GM12878 (cell line): Measurements from ENCODE around the gene ARID5B.

ENCODE experiments used
- HDAC6 ChIP-seq: fragments of 200-600 bp; sonication (generic); IDR thresholded peaks from one replicate; pipeline ENCODE4 v1.8.0; 2017; ENCODE audit warnings: antibody characterized with exemption; ENCODE audit not compliant: unreplicated experiment
- POU2F2 ChIP-seq: IDR thresholded peaks from 3 replicates; pipeline ENCODE4 v1.6.1; 2011; ENCODE audit warnings: low read depth, mild to moderate bottlenecking, low read length, borderline replicate concordance
- SMAD1 ChIP-seq: fragments of 450-650 bp; IDR thresholded peaks from 2 replicates; pipeline ENCODE4 v1.6.1; 2018; ENCODE audit warnings: mild to moderate bottlenecking, low read depth; ENCODE audit not compliant: partially characterized antibody
- SRF ChIP-seq, 2 experiments: IDR thresholded peaks; 2 replicates each; pipeline ENCODE4 v1.6.1; 2011; ENCODE audit warnings: low read depth in 2 of 2, low read length in 2 of 2, mild to moderate bottlenecking in 1 of 2, moderate library complexity in 1 of 2
- TAF1 ChIP-seq: IDR thresholded peaks from 2 replicates; pipeline ENCODE4 v1.6.1; 2011; ENCODE audit warnings: mild to moderate bottlenecking, low read depth, low read length, borderline replicate concordance
- TF ChIP-seq, protein P1 (sequence below): IDR thresholded peaks from 2 replicates; pipeline ENCODE4 v1.6.1; 2012; ENCODE audit warnings: low read length, inconsistent platforms
- TF ChIP-seq, protein P2 (sequence below), 3 experiments: IDR thresholded peaks in 2 of 3; conservative IDR thresholded peaks in 1 of 3; 2 replicates each; pipeline ENCODE4 v1.5.1; 2011; ENCODE audit warnings: low read depth in 3 of 3, low read length in 3 of 3, mild to moderate bottlenecking in 3 of 3, control low read depth in 2 of 3, moderate library complexity in 2 of 3, inconsistent platforms in 1 of 3, mixed read lengths in 1 of 3; ENCODE audit not compliant: control insufficient read depth in 2 of 3, insufficient read depth in 1 of 3; ENCODE audit errors: extremely low read depth in 1 of 3

DNA sequence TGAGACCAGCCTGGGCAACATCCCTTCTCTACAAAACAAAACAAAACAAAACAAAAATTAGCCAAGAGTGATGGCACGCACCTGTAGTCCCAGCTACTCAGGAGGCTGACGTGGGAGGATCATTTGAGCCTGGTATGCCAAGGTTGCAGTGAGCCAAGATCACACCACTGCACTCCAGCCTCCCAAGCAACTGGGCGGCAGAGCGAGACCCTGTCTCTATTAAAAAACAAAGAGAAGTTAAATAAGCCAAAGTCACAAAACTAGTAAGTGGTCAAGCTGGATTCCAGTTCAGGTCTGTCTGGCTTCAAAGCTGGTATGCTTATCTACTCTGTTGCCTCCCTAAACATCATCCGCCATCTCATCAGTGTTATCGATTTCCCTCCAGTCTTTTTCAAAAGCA lies 110.8 kb downstream of the ARID5B start:
- TF ChIP-seq HDAC6: no peak
- TF ChIP-seq SMAD1: no peak
- TF ChIP-seq, protein P1, sequence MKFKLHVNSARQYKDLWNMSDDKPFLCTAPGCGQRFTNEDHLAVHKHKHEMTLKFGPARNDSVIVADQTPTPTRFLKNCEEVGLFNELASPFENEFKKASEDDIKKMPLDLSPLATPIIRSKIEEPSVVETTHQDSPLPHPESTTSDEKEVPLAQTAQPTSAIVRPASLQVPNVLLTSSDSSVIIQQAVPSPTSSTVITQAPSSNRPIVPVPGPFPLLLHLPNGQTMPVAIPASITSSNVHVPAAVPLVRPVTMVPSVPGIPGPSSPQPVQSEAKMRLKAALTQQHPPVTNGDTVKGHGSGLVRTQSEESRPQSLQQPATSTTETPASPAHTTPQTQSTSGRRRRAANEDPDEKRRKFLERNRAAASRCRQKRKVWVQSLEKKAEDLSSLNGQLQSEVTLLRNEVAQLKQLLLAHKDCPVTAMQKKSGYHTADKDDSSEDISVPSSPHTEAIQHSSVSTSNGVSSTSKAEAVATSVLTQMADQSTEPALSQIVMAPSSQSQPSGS: no peak
- TF ChIP-seq, protein P2, sequence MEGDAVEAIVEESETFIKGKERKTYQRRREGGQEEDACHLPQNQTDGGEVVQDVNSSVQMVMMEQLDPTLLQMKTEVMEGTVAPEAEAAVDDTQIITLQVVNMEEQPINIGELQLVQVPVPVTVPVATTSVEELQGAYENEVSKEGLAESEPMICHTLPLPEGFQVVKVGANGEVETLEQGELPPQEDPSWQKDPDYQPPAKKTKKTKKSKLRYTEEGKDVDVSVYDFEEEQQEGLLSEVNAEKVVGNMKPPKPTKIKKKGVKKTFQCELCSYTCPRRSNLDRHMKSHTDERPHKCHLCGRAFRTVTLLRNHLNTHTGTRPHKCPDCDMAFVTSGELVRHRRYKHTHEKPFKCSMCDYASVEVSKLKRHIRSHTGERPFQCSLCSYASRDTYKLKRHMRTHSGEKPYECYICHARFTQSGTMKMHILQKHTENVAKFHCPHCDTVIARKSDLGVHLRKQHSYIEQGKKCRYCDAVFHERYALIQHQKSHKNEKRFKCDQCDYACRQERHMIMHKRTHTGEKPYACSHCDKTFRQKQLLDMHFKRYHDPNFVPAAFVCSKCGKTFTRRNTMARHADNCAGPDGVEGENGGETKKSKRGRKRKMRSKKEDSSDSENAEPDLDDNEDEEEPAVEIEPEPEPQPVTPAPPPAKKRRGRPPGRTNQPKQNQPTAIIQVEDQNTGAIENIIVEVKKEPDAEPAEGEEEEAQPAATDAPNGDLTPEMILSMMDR (IDR thresholded peaks at IDR 0.05 in 2 of 3, conservative IDR thresholded peaks at IDR 0.05 in 1 of 3; ENCODE audit: control insufficient read depth in 2 of 3, extremely low read depth in 1 of 3, insufficient read depth in 1 of 3, low read depth in 3 of 3, low read length in 3 of 3): no peak
- TF ChIP-seq SRF (IDR thresholded peaks at IDR 0.05; ENCODE audit: low read depth in 2 of 2, low read length in 2 of 2): no peak
- no peak for TF ChIP-seq TAF1
- no peak for TF ChIP-seq POU2F2
